Activated CD4-positive, alpha-beta T cell treated with anti-CD3 and anti-CD28 coated beads for 1 hour (primary cell): ENCODE measurements around the gene NRIP2.

Experiments used
- DNase-seq: peaks from one replicate; pipeline ENCODE4 v3.0.0-alpha.2; 2020

Gene NRIP2

DNA sequence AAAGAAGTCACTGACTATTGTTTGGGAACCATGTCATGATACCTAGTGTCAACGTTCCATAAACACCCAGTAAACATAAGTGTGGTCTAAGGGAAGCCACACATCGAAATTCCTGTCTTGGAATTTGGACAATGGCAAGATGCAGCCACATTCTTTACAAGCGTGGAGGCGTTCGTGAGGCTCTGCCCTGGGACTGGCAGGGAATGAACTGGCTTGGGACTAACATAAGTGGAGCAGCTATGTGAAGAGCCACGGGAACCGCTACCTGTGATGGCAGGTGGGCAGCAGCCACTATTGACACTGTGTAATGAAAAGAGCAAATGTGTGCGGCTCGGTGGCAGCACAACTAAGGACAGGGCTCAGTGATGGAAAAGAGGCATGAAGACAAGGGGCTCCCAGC, 10.0 kb upstream of the NRIP2 start:
- no peak for DNase-seq

DNA sequence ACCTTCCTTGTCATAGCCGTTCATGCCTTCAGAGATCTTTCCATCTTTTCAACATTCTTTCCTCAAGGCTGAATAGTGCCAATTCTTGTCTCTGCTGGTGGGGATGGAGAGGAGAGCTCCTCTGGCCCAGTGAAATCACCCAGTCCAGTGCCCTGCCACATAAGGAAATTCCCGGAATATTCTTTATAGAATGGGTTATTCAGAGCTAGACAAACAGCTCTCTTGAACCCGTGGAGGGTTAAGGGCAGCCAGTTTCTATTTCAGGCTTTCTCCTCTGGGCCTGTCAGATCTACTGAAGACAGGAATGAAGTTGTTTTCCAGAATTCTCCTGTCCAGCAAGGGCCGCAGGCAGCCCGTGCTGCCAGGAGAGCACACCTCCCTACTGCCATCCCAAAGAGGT, 8.1 kb upstream of the NRIP2 start:
- DNase-seq = no peak

GRCh38 chr12:2841056-2841650, 6.3 kb upstream of the NRIP2 start:
- DNase-seq = no peak

GRCh38 chr12:2836574-2836973, 1.7 kb upstream of the NRIP2 start:
- DNase-seq = no peak

- DNase-seq = no peak
These were observed 1.0 kb upstream of the NRIP2 start for GRCh38 chr12:2835691-2836403.

- no peak for DNase-seq
These were observed 1.0 kb downstream of the NRIP2 start for GRCh38 chr12:2833810-2834209.

DNA sequence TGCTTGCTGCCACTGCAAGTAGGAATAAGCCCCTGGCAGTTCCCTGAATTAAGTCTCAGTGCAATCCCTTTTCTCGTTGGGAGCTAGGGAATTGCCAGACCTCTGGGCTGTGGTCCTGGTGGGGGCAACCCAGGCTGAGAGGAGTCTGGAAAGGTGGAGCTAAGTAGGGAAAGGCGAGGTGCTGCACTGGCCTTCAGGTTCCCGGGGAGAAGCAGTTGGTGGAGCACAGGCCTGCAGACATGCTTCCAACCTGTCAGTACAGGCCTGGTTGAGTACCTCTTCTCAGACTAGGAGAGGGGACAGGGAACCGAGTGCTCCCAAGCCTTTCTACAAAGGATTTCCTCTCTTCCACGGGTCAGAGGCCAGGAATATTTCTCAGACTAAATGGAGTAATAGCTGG, 1.5 kb downstream of the NRIP2 start:
- no peak for DNase-seq

- no peak for DNase-seq
These were observed 2.2 kb downstream of the NRIP2 start for GRCh38 chr12:2832550-2833127.

DNA sequence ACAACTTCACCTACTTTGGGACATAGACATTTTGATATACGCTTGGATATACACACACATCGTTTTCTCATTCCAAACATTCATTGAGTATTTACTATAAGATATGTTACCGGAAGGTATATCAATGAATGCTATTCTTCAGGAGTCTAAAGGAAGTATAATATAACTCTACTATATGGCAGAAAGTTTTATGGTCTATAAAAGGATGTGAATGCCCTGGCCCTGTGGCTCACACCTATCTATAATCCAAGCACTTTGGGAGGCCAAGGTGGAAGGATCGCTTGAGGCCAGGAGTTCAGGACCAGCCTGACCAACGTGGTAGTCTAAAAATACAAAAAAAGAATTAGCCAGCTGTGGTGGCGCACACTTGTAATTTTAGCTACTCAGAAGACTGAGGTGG, 5.6 kb downstream of the NRIP2 start:
- no peak for DNase-seq

- DNase-seq = no peak
These were observed 7.9 kb downstream of the NRIP2 start for GRCh38 chr12:2826721-2827515.

DNA sequence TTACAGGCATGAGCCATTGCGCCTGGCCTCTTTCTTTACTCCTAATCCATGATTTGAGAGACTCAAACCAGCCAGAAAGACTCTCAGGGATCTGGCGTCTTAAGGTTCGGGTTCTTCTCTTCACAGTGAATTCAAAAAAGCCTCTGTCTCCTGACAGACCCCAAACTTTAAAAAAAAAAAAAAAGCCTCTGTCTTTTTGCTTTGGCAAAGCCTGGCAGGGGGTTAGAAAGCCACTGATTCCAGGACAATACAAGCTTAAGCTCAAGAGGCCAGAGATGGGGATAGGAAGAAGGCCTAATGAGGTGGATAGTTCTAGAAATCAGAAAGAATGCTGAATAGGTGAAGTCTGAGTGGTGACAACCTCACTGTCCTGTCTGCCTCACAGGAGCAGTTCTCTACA, 8.8 kb downstream of the NRIP2 start:
- no peak for DNase-seq

- no peak for DNase-seq
These were observed 9.7 kb downstream of the NRIP2 start for GRCh38 chr12:2825132-2825531.

DNA sequence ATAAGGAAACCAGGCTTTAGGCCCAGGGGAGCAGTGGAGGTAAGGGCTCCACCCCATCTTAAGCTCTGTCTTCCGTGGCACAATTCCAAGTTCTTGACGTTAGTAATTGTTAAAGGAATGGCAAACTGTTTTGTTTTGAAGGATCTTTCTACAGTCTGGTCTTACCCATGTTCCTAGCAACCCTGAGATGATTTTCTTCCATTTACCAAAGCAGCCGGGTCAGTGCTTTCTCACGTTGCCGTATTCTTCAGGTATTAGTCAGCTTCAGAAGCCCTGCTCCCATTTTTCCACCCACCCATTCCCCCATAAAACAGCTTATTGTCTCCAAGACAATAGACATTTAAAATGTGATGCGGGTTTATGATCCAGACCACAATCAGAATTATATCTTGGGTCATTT, 10.3 kb downstream of the NRIP2 start:
- DNase-seq = no peak

- no peak for DNase-seq
These were observed 11.4 kb downstream of the NRIP2 start for GRCh38 chr12:2823483-2823882.

DNA sequence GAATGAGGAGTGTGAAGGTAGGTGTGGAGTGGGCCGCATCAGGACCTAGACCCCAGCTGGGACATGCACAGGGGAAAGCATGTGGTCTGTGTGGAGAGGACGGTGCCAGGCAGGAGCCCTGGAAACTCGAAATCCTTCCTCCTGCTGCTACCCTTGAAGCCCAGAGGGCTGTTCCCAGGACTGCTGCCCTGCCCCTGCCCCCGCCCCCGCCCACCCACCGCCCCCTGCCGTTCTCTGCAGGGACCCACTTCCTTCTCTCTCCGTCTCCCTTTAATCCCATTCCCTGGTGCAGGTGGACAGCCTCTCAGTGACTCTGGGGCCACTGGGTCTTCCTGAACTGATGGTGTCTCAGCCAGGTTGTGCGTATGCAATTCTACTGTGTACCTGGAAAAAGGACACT, 14.4 kb downstream of the NRIP2 start:
- DNase-seq = no peak

DNA sequence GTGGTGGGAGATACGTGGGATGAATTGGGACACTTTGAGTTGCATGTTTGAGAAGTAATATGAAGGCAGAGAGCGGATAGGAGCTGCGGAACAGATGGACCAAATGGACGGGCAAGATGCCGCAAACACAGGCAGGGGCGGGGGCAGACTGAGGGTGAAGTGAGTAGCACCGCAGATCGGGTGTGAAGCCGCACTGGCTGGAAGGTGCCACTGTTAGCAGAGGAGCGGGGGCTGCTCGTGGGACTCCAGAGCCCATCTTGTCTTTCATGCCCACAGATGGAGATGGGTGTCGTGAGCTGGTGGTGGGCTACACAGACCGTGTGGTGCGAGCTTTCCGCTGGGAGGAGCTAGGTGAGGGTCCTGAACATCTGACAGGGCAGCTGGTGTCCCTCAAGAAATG, 15.0 kb downstream of the NRIP2 start:
- DNase-seq = no peak

DNA sequence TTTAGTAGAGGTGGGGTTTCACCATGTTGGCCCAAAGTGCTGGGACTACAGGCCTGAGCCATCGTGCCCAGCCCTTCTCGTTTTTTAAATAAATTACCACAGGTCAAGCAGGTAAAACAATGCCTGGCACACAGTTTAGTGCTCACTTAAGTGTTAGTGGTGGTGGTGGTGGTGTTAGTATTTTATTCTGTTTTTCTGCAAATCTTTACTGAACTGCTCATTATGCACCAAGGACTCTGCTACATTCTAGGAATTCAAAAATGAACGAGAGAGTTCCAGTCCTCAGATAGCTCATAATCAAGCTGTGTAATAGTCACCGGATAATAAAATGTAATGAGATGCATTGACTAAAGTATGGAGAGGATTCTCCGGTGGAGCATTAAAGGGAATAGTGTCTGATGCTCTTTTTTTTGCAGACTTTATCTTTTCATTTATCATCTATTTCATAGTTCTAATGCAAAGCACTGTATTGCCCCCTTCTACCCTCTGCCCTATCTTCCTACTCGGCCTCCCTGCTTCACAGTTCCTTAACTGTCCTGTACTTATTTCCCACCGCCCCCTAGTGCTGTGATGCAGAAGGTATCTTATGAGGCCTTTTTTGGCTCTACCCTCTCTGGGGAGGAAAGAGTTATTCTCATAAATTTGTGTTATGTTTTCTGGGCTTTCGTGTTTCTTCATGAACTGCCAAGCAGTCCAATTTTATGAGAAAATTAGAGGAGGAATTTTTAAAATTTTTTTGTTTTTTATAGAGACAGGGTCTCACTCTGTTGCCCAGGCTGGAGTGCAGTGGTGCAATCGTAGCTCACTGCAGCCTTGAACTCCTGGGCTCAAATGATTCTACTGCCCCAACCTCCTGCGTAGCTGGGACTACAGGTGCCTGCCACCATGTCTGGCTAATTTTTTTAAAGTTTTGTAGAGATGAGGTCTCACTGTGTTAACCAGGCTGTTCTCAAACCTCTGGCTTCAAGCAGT, 21.3 kb downstream of the NRIP2 start:
- DNase-seq = no peak

GRCh38 chr12:2812290-2813213, 22.3 kb downstream of the NRIP2 start, which contains the start of gene ITFG2:
Gene ITFG2, plus strand, starts transcription at chr12:2812668. Its CDS starts 93 bp downstream, at chr12:2812761.
- peak; percentile 90 for DNase-seq

DNA sequence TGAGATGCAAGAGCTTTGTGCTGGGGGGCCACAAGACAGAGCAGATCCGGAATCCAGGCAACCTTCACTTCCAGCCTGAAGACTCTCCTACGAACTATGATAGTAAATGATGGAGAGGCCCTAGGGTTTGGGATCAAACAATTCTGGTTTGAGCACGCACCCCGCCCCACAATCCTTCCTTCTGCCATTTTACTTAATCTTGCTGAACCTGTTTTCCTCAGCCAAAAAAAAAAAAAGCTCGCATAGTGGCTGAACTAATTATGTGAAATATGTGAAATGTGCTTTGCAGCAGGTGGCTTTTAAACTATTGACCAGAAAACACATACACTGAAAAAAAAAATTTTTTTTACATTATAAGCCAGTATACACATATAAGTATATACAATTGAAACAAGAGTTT, 23.0 kb downstream of the NRIP2 start:
- DNase-seq = no peak

GRCh38 chr12:2806700-2807099, 28.1 kb downstream of the NRIP2 start:
- DNase-seq = no peak

GRCh38 chr12:2805143-2805520, 29.7 kb downstream of the NRIP2 start:
- no peak for DNase-seq
